Stimulated activated CD4-positive, alpha-beta T cell treated with anti-CD3 and anti-CD28 coated beads, TNF-alpha, amount 100 ng/mL, for 1 hour (primary cell): ENCODE results near the gene SUMO4.
A peak's percentile ranks its signal among the peaks of the same experiment; 100 is the strongest.
"Not testable (repeated sequence)": the region's sequence is repeated elsewhere in the genome, so short reads cannot be mapped to it uniquely, and the experiment has no call there.

Experiments
- DNase-seq, 3 donors: peaks; one replicate each; pipeline ENCODE4 v3.0.0-alpha.2; 2020; ENCODE audit warnings: low read depth in 3 of 3, low spot score in 1 of 3

Gene SUMO4

GRCh38 chr6:149431905-149432775, 32.1 kb downstream of the SUMO4 start:
- peak; percentile 74 to 89 (median 81) for DNase-seq

GRCh38 chr6:149433405-149433804, 33.3 kb downstream of the SUMO4 start:
- no peak for DNase-seq

GRCh38 chr6:149433881-149434280, 33.8 kb downstream of the SUMO4 start:
- no peak for DNase-seq

- DNase-seq, result no peak
Observed at GRCh38 chr6:149435919-149436586, 36.0 kb downstream of the SUMO4 start.

GRCh38 chr6:149436647-149437046, 36.6 kb downstream of the SUMO4 start:
- no peak for DNase-seq

GRCh38 chr6:149437212-149437611, 37.1 kb downstream of the SUMO4 start:
- no peak for DNase-seq

GRCh38 chr6:149438855-149439254, 38.8 kb downstream of the SUMO4 start:
- no peak for DNase-seq

- DNase-seq, result no peak
Observed at GRCh38 chr6:149439626-149440025, 39.6 kb downstream of the SUMO4 start.

GRCh38 chr6:149440735-149441671, 40.9 kb downstream of the SUMO4 start:
- DNase-seq, result no peak

- no peak for DNase-seq
Observed at GRCh38 chr6:149441740-149442139, 41.7 kb downstream of the SUMO4 start.

- no peak for DNase-seq
Observed at GRCh38 chr6:149443411-149444181, 43.5 kb downstream of the SUMO4 start.

GRCh38 chr6:149444360-149445094, 44.5 kb downstream of the SUMO4 start:
- DNase-seq, result not testable (repeated sequence)

- no peak for DNase-seq
Observed at GRCh38 chr6:149445095-149445466, 45.0 kb downstream of the SUMO4 start.

- DNase-seq, result no peak
Observed at GRCh38 chr6:149445573-149445972, 45.5 kb downstream of the SUMO4 start.

GRCh38 chr6:149446791-149447376, 46.8 kb downstream of the SUMO4 start:
- no peak for DNase-seq

- DNase-seq, result no peak
Observed at GRCh38 chr6:149448821-149449453, 48.9 kb downstream of the SUMO4 start.

- no peak for DNase-seq
Observed at GRCh38 chr6:149449831-149450678, 50.0 kb downstream of the SUMO4 start.
